OCI-LY7 (cell line): ENCODE results near the gene GALR1.

ENCODE experiments used
- CTCF ChIP-seq: fragments of 200-600 bp; sonication (generic); conservative IDR thresholded peaks from 2 replicates; pipeline ENCODE4 v1.5.1; 2014; ENCODE audit warnings: mild to moderate bottlenecking, antibody characterized with exemption, low read length, moderate library complexity, mixed read lengths
- EZH2phosphoT487 ChIP-seq: fragments of 200-600 bp; sonication (generic); IDR thresholded peaks from 2 replicates; pipeline ENCODE4 v1.6.1; 2018; ENCODE audit warnings: low read depth, borderline replicate concordance, mild to moderate bottlenecking, mixed run types, antibody characterized with exemption, low read length, moderate library complexity, mixed read lengths

GRCh38 chr18:77248873-77249568 lies 627 bp upstream of the GALR1 start:
- no peak for TF ChIP-seq CTCF
- no peak for TF ChIP-seq EZH2phosphoT487
